HepG2 (cell line): Measurements from ENCODE around the gene SEC16A. TPM values are rescaled to one million over a fixed set of nuclear protein-coding genes. Genes with fewer than 3 reads are reported as not detected.

Source experiments
- ATAC-seq: fragments of 200-7000 bp; cut with Tn5 transposase; 3 replicates; pipeline ENCODE4 v1.9.1; 2020; ENCODE audit warnings: mild to moderate bottlenecking, moderate library complexity
- BruUV-seq: library from RNA; stranded (reverse); fragments of 400-500 nt; replicated peaks from 2 replicates; lab custom pipeline; 2021; lab: Mats Ljungman, UMichigan
- CTCF ChIA-PET: fragments of 300-600 bp; formaldehyde crosslinking; extraction: SDS; loops from one replicate; lab custom pipeline; 2021; ENCODE audit warnings: low total read pairs, inconsistent platforms, low intra/inter-chr PET ratio; lab: Yijun Ruan, JAX
- POLR2A ChIA-PET: fragments of 350-600 bp; sonication (Branson Sonifier 250); formaldehyde crosslinking; loops from one replicate; lab custom pipeline; 2020; ENCODE audit warnings: antibody characterized with exemption, inconsistent platforms; lab: Yijun Ruan, JAX
- DNase-seq: peaks from one replicate; pipeline ENCODE4 v3.0.0-alpha.2; 2015; ENCODE audit warnings: low spot score
- FAIRE-seq: peaks from 3 replicates; lab custom pipeline; 2011; peaks lifted over from hg19 to GRCh38; lab: Jason Lieb, UNC
- H2AFZ ChIP-seq: one replicate; pipeline ENCODE4 v1.6.1; 2011; ENCODE audit warnings: low read length, inconsistent platforms
- H3K27ac ChIP-seq: fragments of 300-600 bp; 3 replicates; pipeline ENCODE4 v1.8.0; 2011; ENCODE audit warnings: mixed run types, mild to moderate bottlenecking, mixed read lengths, low read length, inconsistent platforms; ENCODE audit not compliant: insufficient read depth; ENCODE audit errors: extremely low read length
- H3K27me3 ChIP-seq, 2 experiments: fragments of 200-600 bp in 1 of 2; 2 replicates in 1 of 2; 3 replicates in 1 of 2; pipeline versions ENCODE4 v1.6.0 to v1.8.0; 2011; ENCODE audit warnings: low read length in 2 of 2, mild to moderate bottlenecking in 2 of 2, moderate library complexity in 2 of 2, inconsistent platforms in 1 of 2; ENCODE audit not compliant: insufficient read depth in 2 of 2, control insufficient read depth in 1 of 2
- H3K36me3 ChIP-seq, 2 experiments: fragments of 200-600 bp in 1 of 2; replicated peaks in 1 of 2; 2 replicates in 1 of 2; 3 replicates in 1 of 2; pipeline versions ENCODE4 v1.5.1 to v1.8.0; 2011; ENCODE audit warnings: low read length in 2 of 2, inconsistent platforms in 1 of 2; ENCODE audit not compliant: insufficient read depth in 2 of 2, control insufficient read depth in 1 of 2
- H3K4me1 ChIP-seq: 2 replicates; pipeline ENCODE4 v1.5.1; 2012; ENCODE audit warnings: low read length, inconsistent platforms; ENCODE audit not compliant: insufficient read depth
- H3K4me2 ChIP-seq: 2 replicates; pipeline ENCODE4 v1.6.0; 2011; ENCODE audit warnings: low read depth, low read length, inconsistent platforms
- H3K4me3 ChIP-seq, 3 experiments: fragments of 200-600 bp in 1 of 3; sonication (generic), shearing (Covaris generic) in 1 of 3; replicated peaks in 1 of 3; 2 replicates each; pipeline ENCODE4 v1.5.1; 2011 to 2016; ENCODE audit warnings: low read length in 3 of 3, inconsistent platforms in 2 of 3, low read depth in 2 of 3, mild to moderate bottlenecking in 2 of 3, control low read depth in 1 of 3, mixed read lengths in 1 of 3; ENCODE audit not compliant: insufficient read depth in 1 of 3
- H3K79me2 ChIP-seq: one replicate; pipeline ENCODE4 v1.6.1; 2011; ENCODE audit warnings: low read length, inconsistent platforms; ENCODE audit not compliant: insufficient read depth
- H3K9ac ChIP-seq: 2 replicates; pipeline ENCODE4 v1.6.0; 2011; ENCODE audit warnings: mild to moderate bottlenecking, low read depth, low read length, inconsistent platforms; ENCODE audit not compliant: insufficient read depth
- H3K9me3 ChIP-seq: 2 replicates; pipeline ENCODE4 v1.5.1; 2012; ENCODE audit warnings: mild to moderate bottlenecking, low read length
- H4K20me1 ChIP-seq: 2 replicates; pipeline ENCODE4 v1.6.0; 2011; ENCODE audit warnings: inconsistent platforms, mild to moderate bottlenecking, low read length, moderate library complexity; ENCODE audit not compliant: insufficient read depth
- PRDM15 ChIP-seq: sonication (generic); formaldehyde crosslinking; IDR thresholded peaks from 2 replicates; pipeline ENCODE4 v1.4.0; 2020; ENCODE audit warnings: missing genetic modification reagents
- SMYD3 ChIP-seq: sonication (generic); formaldehyde crosslinking; IDR thresholded peaks from 2 replicates; pipeline ENCODE4 v1.8.1; 2023; ENCODE audit warnings: mild to moderate bottlenecking, missing genetic modification reagents
- ZNF766 ChIP-seq: sonication (generic); formaldehyde crosslinking; IDR thresholded peaks from 2 replicates; pipeline ENCODE4 v1.5.0; 2020; ENCODE audit warnings: missing genetic modification reagents, borderline replicate concordance
- WGBS: methylation state at CpG from one replicate; pipeline ENCODE4 v1.1.6; 2017; ENCODE audit warnings: low lambda C conversion rate; 5-methylcytosine and 5-hydroxymethylcytosine counted together
- in situ Hi-C: cut with HindIII; loops from 2 replicates; pipeline ENCODE4 v1.10.0; 2017; ENCODE audit warnings: low pct_unique_long_range_greater_than_20kb; ENCODE audit not compliant: extremely low pct_ligation_motif_present
- intact Hi-C: fragments of 100-400 bp; cut with micrococcal nuclease; formaldehyde crosslinking; loops from one replicate; pipeline ENCODE4 v1.10.0; 2022; ENCODE audit not compliant: unreplicated experiment
- polyA plus RNA-seq, 8 experiments: library from polyadenylated mRNA; depleted of rRNA in 3 of 8; stranded (reverse) in 7 of 8; unstranded in 1 of 8; fragments of >200 nt; fragmentation: Illumina TruSeq in 4 of 8; extraction: Trizol in 4 of 8; gene quantifications; 2 replicates each; pipeline versions ENCODE4 v1.2.1 to v1.2.3, GENCODE V29; 2011 to 2016; ENCODE audit warnings: low read depth in 4 of 8, missing spikeins in 1 of 8, mixed read lengths in 1 of 8; ENCODE audit not compliant: insufficient read depth in 1 of 8
- total RNA-seq, 5 experiments: library from RNA; depleted of rRNA; stranded (reverse); fragments of >200 nt; fragmentation: Illumina TruSeq; extraction: Trizol; gene quantifications; 2 replicates each; pipeline ENCODE4 v1.2.3, GENCODE V29; 2016; ENCODE audit warnings: low read depth in 1 of 5

Gene SEC16A
- total and polyA plus RNA-seq, 2 of the 13 experiments (the other 11 are each of a cell fraction or from before 2014, with no cell fraction given) = 15.9 to 18.9 TPM

- in situ Hi-C loops (no loop called here), intact Hi-C loops (no loop called here)
- no peak overlapping the region for H3K9ac ChIP-seq
- CTCF ChIA-PET = no interaction called here
- H3K4me1 ChIP-seq = no peaks in the 10 kb centered on the region
- DNase-seq = no peak
- H2AFZ ChIP-seq = no peak overlapping the region
- FAIRE-seq = no peak
- H3K36me3 ChIP-seq = peaks cover 43 to 97% of the 10 kb centered on the region in 2 experiments
- BruUV-seq = no TSS peak
- POLR2A ChIA-PET = no interaction called here
- no peaks in the 10 kb centered on the region for H3K9me3 ChIP-seq
- no peak overlapping the region for H3K4me3 ChIP-seq
- ATAC-seq = no peak
- H3K79me2 ChIP-seq = no peaks in the 10 kb centered on the region
- H3K27ac ChIP-seq = no peak overlapping the region
- H3K27me3 ChIP-seq = no peaks in the 10 kb centered on the region
- TF ChIP-seq SMYD3 (no peak), PRDM15 (no peak), ZNF766 (no peak)
- no peak overlapping the region for H3K4me2 ChIP-seq
- 95% methylated on average over 15 of the region's 19 CpGs for WGBS
- H4K20me1 ChIP-seq = peaks cover 10% of the 10 kb centered on the region; the same call in 1 of the 2 replicates
Measured at GRCh38 chr9:136471802-136472487, 10.9 kb downstream of the SEC16A start.
